Calu3 (cell line): ENCODE results near the gene SMARCAD1. TPM values are rescaled to one million over a fixed set of nuclear protein-coding genes. Genes with fewer than 3 reads are reported as not detected.
A peak's percentile ranks its signal among the peaks of the same experiment; 100 is the strongest.

Source experiments
- BruUV-seq: library from RNA; stranded (reverse); fragments of 400-500 nt; replicated peaks from 2 replicates; lab custom pipeline; 2021; lab: Mats Ljungman, UMichigan
- CTCF ChIA-PET: fragments of 300-600 bp; sonication (Branson Sonifier 250); formaldehyde crosslinking; loops from one replicate; lab custom pipeline; 2022; ENCODE audit warnings: antibody characterized with exemption; lab: Charles Lee
- DNase-seq: peaks from one replicate; pipeline ENCODE4 v3.0.0; 2022
- H3K27ac Mint-ChIP-seq: one replicate; pipeline ENCODE4 v1.8.0; 2022; ENCODE audit warnings: mixed read lengths; ENCODE audit not compliant: unreplicated experiment
- H3K27me3 Mint-ChIP-seq: one replicate; pipeline ENCODE4 v1.8.0; 2022; ENCODE audit warnings: mixed read lengths; ENCODE audit not compliant: unreplicated experiment
- H3K36me3 Mint-ChIP-seq: one replicate; pipeline ENCODE4 v1.8.0; 2022; ENCODE audit warnings: mild to moderate bottlenecking, moderate library complexity, mixed read lengths; ENCODE audit not compliant: insufficient read depth, unreplicated experiment
- H3K4me1 Mint-ChIP-seq: one replicate; pipeline ENCODE4 v1.8.0; 2022; ENCODE audit warnings: mild to moderate bottlenecking, low read depth, mixed read lengths; ENCODE audit not compliant: unreplicated experiment
- H3K4me3 Mint-ChIP-seq: one replicate; pipeline ENCODE4 v1.8.0; 2022; ENCODE audit warnings: mild to moderate bottlenecking, low read depth, moderate library complexity, mixed read lengths; ENCODE audit not compliant: unreplicated experiment
- H3K9me3 Mint-ChIP-seq: one replicate; pipeline ENCODE4 v1.8.0; 2022; ENCODE audit warnings: low read depth, mixed read lengths; ENCODE audit not compliant: unreplicated experiment
- intact Hi-C: fragments of 100-400 bp; cut with micrococcal nuclease; formaldehyde crosslinking; loops from one replicate; pipeline ENCODE4 v1.10.0; 2022; ENCODE audit not compliant: unreplicated experiment
- total RNA-seq: library from RNA; stranded (reverse); gene quantifications from 2 replicates; pipeline ENCODE4 v1.2.3, GENCODE V29; 2022
- TF ChIP-seq, protein P1 (sequence below): fragments of 200-600 bp; IDR thresholded peaks from one replicate; pipeline ENCODE4 v1.8.0; 2022; ENCODE audit warnings: antibody characterized with exemption; ENCODE audit not compliant: unreplicated experiment

Gene SMARCAD1
- total RNA-seq, 1 experiment from 2014 or later: 15.8 TPM

DNA sequence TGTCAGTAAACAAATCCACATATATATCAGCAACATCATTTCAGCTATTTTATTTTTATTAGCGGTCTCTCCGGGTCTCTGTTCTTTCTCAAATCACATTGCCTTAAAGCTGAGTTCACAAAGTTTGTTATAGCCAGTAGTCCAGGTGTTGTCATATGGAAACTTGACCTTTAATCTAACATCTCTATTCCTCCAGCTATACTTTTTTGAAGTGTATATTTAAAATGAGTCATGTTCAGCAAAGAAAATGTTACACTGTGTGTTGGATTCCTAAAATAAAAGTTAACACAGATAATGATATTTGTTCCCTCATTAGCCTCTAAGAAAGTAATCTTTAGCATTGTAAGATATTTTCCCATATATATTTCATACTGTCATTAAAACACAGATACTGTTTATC, 63.6 kb downstream of the SMARCAD1 start:
- Mint-ChIP-seq H3K27me3 (no peaks in the 10 kb centered on the region), H3K4me1 (no peaks in the 10 kb centered on the region), H3K36me3 (no peaks in the 10 kb centered on the region), H3K9me3 (no peaks in the 10 kb centered on the region), H3K27ac (no peak overlapping the region), H3K4me3 (no peak overlapping the region)
- no peak for DNase-seq
- CTCF ChIA-PET: no interaction called here
- TF ChIP-seq, protein P1, sequence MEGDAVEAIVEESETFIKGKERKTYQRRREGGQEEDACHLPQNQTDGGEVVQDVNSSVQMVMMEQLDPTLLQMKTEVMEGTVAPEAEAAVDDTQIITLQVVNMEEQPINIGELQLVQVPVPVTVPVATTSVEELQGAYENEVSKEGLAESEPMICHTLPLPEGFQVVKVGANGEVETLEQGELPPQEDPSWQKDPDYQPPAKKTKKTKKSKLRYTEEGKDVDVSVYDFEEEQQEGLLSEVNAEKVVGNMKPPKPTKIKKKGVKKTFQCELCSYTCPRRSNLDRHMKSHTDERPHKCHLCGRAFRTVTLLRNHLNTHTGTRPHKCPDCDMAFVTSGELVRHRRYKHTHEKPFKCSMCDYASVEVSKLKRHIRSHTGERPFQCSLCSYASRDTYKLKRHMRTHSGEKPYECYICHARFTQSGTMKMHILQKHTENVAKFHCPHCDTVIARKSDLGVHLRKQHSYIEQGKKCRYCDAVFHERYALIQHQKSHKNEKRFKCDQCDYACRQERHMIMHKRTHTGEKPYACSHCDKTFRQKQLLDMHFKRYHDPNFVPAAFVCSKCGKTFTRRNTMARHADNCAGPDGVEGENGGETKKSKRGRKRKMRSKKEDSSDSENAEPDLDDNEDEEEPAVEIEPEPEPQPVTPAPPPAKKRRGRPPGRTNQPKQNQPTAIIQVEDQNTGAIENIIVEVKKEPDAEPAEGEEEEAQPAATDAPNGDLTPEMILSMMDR: no peak
- BruUV-seq: no TSS peak
- intact Hi-C loops: no loop called here

- no peak overlapping the region for H3K4me3 Mint-ChIP-seq
- intact Hi-C loops: no loop called here
- H3K4me1 Mint-ChIP-seq: peaks cover 12% of the 10 kb centered on the region
- CTCF ChIA-PET: interaction anchor here (0.7 kb wide), 1 partner anchor 8 kb away, joined by 4 read pairs; no protein-coding TSS in a partner anchor
- no peaks in the 10 kb centered on the region for H3K9me3 Mint-ChIP-seq
- no peaks in the 10 kb centered on the region for H3K27me3 Mint-ChIP-seq
- no TSS peak for BruUV-seq
- H3K27ac Mint-ChIP-seq: no peak overlapping the region
- DNase-seq: no peak
- TF ChIP-seq, protein P1: no peak
- peaks cover 13% of the 10 kb centered on the region for H3K36me3 Mint-ChIP-seq
Observed at GRCh38 chr4:94274912-94275311, 67.2 kb downstream of the SMARCAD1 start.

GRCh38 chr4:94276204-94276603, 68.5 kb downstream of the SMARCAD1 start:
- peaks cover 13% of the 10 kb centered on the region for H3K36me3 Mint-ChIP-seq
- BruUV-seq: no TSS peak
- no peaks in the 10 kb centered on the region for H3K27me3 Mint-ChIP-seq
- CTCF ChIA-PET: no interaction called here
- DNase-seq: no peak
- peaks cover 12% of the 10 kb centered on the region for H3K4me1 Mint-ChIP-seq
- no peak overlapping the region for H3K27ac Mint-ChIP-seq
- TF ChIP-seq, protein P1: no peak
- H3K4me3 Mint-ChIP-seq: no peak overlapping the region
- H3K9me3 Mint-ChIP-seq: no peaks in the 10 kb centered on the region
- intact Hi-C loops: no loop called here

DNA sequence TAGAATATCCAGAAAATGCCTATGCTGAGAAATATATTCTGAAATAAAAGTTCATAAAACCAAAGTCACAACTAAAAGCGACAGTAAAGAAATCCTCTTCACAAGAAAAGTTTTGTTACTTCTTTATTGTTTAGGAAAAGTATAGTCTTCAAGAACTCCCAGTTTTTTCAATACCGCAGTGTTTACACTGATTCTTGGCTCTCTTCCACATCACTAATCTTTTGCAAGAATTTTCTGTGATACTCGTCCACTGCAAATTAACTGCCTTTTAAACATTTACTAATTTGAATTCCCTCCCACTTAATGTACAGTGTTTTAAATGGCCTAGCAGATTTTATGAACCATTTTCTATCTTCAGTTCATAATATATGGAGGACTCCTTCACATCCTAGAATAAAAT, 69.9 kb downstream of the SMARCAD1 start:
- H3K9me3 Mint-ChIP-seq: no peaks in the 10 kb centered on the region
- peak overlapping the region; percentile 28 for H3K4me3 Mint-ChIP-seq
- TF ChIP-seq, protein P1: no peak
- H3K36me3 Mint-ChIP-seq: peaks cover 13% of the 10 kb centered on the region
- peak overlapping the region; percentile 36 for H3K27ac Mint-ChIP-seq
- CTCF ChIA-PET: interaction anchor here (0.6 kb wide), 1 partner anchor 48 kb away, joined by 3 read pairs; no protein-coding TSS in a partner anchor
- no peaks in the 10 kb centered on the region for H3K27me3 Mint-ChIP-seq
- BruUV-seq: no TSS peak
- intact Hi-C loops: no loop called here
- peaks cover 12% of the 10 kb centered on the region for H3K4me1 Mint-ChIP-seq
- no peak for DNase-seq
